Adipose tissue (tissue), 3 donors: Measurements from ENCODE around the gene IFT80. TPM values are rescaled to one million over a fixed set of nuclear protein-coding genes. Genes with fewer than 3 reads are reported as not detected.
"Not testable (repeated sequence)": the region's sequence is repeated elsewhere in the genome, so short reads cannot be mapped to it uniquely, and the experiment has no call there.

ENCODE experiments used
- H3K27ac ChIP-seq: one replicate; pipeline ENCODE4 v1.5.1; 2013; ENCODE audit warnings: low read depth, low read length
- WGBS, 3 donors: extraction: QIAGEN DNeasy Blood & Tissue Kit; methylation state at CpG; one replicate each; pipeline ENCODE4 v1.1.7; 2013; 5-methylcytosine and 5-hydroxymethylcytosine counted together
- polyA plus RNA-seq, 3 donors: library from polyadenylated mRNA; stranded (reverse); fragments of 200-250 nt; gene quantifications; one replicate each; pipeline ENCODE4 v1.2.3, GENCODE V29; 2013
- donor health status: healthy with polysubstance abuse.
- donor health status: Bipolar disorder and iron deficiency.
- donor health status: healthy.

IFT80 gene
- polyA plus RNA-seq, 3 donors: 6.4 to 13.8 (median 7.4) TPM

DNA sequence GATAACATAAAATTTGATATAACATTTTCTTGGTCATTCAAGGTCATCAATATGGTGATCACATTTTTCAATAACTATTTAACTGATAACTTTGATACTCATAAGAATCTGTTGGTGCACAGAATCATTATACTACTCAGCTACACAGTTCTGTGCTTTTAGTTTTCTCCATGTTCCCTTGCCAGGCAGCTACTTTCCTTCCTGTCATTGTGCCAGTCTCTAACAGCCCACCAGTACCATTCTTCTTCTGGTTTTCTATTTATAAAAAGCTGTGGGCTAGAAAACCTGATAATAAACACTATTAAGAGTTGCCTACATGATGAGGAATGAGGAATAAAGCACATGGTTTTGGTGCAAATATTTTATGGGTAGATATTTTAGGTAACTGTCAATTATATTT lies 96.2 kb downstream of the IFT80 start:
- no peak overlapping the region for H3K27ac ChIP-seq

GRCh38 chr3:160296591-160296990 lies 102.4 kb downstream of the IFT80 start:
- no peak overlapping the region for H3K27ac ChIP-seq

DNA sequence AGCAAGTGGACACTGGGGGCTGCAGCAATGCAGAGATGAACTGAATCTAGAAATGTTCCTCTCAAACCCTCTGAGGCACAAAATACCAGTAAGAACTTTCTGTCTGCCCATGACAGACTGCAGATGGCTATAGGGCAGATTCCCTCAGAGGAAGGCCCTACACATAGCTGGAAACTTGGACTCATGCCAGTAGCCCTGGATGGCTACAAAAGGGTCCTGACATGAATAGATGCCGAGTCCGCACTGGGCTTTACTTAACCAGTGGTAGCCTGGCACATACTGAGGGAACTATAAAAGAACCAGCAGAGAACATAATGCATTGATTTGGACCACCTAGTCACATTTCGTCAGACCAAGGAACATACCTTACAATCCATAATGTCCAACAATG lies 107.1 kb downstream of the IFT80 start:
- H3K27ac ChIP-seq: no peak overlapping the region
- 87 to 94% (median 91%) methylated on average over 3 of the region's 3 CpGs for WGBS, 3 donors

- 63 to 94% (median 87%) methylated on average over 5 of the region's 5 CpGs for WGBS, 3 donors
Measured at GRCh38 chr3:160291290-160291908, 107.6 kb downstream of the IFT80 start.

DNA sequence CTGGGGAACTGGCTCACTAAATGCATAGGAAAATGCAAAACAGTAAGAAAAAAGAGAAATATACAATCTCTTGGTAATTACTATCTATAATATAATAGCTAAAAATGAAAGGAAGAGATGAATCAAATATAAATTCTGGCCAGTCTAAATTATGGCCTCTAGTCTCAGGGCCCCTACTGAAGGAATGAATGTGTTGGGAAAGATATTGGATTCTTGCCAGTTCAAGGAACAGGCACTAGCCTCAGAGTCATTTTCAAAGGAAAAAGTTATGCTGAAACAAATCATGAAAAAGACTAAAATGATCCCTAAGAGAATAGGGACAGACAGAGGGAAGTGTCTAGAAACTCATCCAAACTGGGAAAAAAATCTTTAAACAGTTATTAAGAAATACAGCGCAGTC lies 111.4 kb downstream of the IFT80 start:
- WGBS, 3 donors: 62 to 91% (median 90%) methylated on average over 1 of the region's 1 CpG

More at GRCh38 chr3:160291290-160291908, 107.6 kb downstream of the IFT80 start:
- H3K27ac ChIP-seq: no peak overlapping the region

GRCh38 chr3:160286231-160286630 lies 112.8 kb downstream of the IFT80 start:
- WGBS, 3 donors: 46 to 70% (median 67%) methylated on average over 1 of the region's 1 CpG
- no peak overlapping the region for H3K27ac ChIP-seq

More for the DNA sequence above, 111.4 kb downstream of the IFT80 start:
- H3K27ac ChIP-seq: no peak overlapping the region

DNA sequence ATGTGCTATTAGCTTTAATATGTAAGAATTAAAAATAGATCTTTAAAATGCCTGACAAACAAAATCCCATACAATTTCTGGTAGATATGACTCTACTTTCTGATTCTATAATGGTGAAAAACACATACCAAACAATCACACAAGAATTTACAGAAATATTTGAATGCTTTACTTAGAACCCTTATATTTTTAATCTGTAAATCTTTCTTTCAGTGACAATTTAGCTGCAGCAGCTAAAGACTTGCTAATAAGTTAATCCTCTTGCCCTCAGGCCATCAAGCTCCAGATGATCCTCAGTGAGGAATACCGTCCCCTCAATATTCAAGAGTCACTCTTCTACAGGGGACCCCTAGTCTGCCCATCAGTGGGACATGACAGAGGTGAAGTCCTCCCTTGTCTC lies 118.2 kb downstream of the IFT80 start:
- H3K27ac ChIP-seq: no peak overlapping the region
- WGBS, 3 donors: 96 to 100% (median 97%) methylated on average over 1 of the region's 1 CpG

DNA sequence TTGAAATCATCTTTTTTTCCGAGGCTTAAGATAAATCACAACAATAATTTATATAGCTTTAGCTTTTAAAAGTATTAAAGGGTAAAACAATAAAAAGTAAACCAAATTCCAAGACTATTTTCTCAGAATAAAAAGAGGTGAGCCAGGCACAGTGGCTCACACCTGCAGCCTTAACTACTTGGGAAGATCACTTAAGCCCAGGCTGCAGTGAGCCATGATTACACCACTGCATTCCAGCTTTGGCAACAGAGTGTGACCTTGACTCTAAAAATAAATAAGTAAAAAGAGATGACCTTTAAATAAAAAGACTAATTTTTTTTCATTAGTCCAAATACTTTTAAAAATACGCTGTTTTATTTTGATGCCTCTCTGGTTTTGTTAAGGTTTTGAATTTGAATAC lies 119.4 kb downstream of the IFT80 start:
- WGBS, 3 donors: 65 to 100% (median 74%) methylated on average over 2 of the region's 2 CpGs
- H3K27ac ChIP-seq: no peak overlapping the region

- H3K27ac ChIP-seq: no peak overlapping the region
- WGBS, 3 donors: 96 to 98% (median 97%) methylated on average over 3 of the region's 3 CpGs
Measured at GRCh38 chr3:160278210-160278609, 120.8 kb downstream of the IFT80 start.

- WGBS, 3 donors: 71 to 99% (median 92%) methylated on average over 2 of the region's 2 CpGs
- H3K27ac ChIP-seq: no peak overlapping the region
Measured at GRCh38 chr3:160265088-160265487, 133.9 kb downstream of the IFT80 start.

DNA sequence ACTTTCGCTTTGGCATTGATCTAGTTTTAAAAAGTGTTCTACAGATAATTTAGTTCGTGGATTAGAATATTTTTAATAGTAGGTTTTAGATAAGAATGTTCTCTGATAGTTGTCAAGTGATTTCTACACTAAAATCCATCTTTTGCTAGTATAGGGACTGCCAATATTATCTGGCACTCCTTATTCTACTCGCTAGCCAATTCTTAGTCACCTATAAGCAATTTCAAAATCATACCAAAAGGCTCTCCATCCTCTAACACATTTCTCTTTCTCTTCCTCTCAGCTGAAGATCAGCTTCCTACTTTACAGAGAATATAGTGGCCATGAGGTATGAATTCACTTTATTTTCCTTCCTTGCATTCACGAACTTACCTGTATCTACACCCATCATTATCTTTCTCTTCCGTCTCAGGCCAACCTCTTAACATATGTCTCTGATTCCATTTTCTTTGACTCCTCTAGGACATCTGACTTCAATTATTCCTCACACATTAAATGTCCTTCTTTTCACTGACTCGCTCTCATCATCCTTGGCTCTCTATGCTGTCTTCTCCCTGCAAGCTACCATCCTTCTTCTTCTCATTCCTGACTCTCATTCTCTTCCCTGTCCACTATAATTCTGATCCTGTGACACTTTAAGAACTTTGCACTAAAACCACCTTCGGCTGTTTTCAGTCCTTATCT lies 138.3 kb downstream of the IFT80 start:
- H3K27ac ChIP-seq: no peak overlapping the region
- WGBS, 3 donors: 66 to 79% (median 67%) methylated on average over 7 of the region's 7 CpGs

DNA sequence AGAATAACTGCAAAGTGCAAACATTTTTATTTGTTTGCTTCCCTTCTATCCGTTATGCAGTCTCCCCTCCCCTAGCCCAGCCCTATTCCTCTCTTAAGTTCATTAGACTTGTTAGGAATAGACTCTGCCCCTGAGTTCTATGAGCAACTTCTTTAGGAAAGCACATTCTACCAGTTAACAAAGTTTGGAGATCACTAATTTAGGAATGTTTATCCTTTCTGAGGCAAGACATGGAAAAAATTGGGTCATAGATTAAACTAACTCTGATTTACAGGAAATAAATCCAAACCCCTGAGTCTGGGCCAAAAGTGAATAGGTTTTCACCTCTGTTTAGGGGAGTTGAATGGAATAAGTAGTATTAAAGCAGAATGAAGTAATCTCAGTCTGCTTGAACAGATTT lies 139.4 kb downstream of the IFT80 start:
- 74 to 95% (median 85%) methylated on average over 1 of the region's 1 CpG for WGBS, 3 donors
- H3K27ac ChIP-seq: no peak overlapping the region

DNA sequence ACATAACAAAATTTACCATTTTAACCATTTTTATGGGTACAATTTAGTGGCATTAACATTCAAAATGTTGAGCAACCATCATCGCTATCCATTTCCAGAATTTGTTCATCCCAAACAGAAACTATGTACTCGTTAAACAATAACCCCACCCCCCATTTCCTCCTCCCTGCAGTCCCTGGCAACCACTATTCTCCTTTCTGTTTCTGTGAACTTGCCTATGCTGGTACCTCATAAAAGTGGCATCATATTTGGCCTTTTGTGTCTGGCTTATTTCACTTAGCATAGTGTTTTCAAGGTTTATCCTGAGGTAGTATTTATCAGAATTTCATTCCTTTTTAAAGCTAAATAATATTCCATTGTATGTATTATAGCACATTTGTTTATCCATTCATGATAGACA lies 141.4 kb downstream of the IFT80 start:
- H3K27ac ChIP-seq: no peak overlapping the region

DNA sequence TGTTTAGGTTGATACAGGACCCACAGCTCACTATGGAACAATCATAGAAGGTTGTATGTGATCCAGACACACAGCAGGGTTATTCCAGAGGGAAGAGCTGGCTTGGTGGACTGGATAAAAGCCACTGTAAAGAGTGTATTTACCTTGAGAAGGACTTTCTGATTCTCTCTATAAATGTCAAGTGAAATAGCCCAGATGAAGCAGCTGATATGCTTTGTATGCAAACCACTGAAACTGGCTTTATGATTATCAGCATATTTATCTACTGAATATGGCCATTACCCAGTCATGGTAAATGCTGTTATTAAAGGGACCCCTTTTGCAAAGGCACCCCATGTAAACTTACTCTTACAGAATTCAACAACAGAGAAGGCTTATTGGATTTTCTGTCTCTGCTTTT lies 145.7 kb downstream of the IFT80 start:
- H3K27ac ChIP-seq: no peak overlapping the region

More for the DNA sequence above, 141.4 kb downstream of the IFT80 start:
- 53 to 82% (median 62%) methylated on average over 2 of the region's 2 CpGs for WGBS, 3 donors

DNA sequence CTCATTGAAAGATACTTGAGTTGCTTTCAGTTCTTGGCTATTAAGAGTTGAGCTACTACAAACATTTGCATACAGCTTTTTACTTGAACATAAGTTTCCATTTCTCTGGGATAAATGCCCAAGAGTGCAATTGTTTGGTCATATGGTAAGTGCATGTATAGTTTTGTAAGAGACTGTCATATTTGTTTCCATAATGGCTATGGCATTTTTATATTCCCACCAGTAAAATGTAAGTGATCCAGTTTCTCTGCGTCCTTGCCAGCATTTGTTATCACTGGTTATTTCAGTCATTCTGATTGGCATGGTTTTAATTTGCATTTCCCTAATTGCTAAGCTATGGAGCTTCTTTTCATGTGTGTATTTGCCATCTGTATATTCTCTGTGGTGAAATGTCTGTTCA lies 151.3 kb downstream of the IFT80 start:
- no peak overlapping the region for H3K27ac ChIP-seq
- 78 to 92% (median 92%) methylated on average over 1 of the region's 1 CpG for WGBS, 3 donors

DNA sequence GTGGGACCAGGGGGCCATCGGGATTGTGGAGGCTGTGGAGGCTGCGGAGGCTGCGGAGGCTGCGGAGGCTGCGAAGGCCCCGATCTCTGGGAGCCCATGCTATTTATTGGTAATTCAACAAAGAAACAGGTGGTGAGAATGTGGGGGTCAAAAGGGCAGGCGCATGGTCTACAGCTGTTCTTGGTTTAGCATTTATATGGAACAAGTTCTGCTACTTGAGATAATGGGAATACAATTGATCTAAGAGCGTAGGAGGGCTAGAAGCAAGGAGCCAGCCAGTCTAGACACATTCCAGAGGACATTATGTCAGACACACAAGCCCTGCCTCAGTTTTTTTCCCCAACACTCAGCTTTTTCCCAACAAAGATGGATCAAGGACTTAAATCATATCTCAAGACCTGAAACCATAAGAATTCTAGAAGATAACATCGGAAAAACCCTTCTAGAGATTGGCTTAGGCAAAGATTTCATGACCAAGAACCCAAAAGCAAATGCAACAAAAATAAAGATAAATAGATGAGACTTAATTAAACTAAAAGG lies 153.7 kb downstream of the IFT80 start:
- 88 to 96% (median 95%) methylated on average over 9 of the region's 9 CpGs for WGBS, 3 donors
- no peak overlapping the region for H3K27ac ChIP-seq

GRCh38 chr3:160240719-160241118 lies 158.3 kb downstream of the IFT80 start:
- not testable (repeated sequence) for H3K27ac ChIP-seq
- WGBS, 3 donors: 88 to 91% (median 91%) methylated on average over 6 of the region's 6 CpGs

DNA sequence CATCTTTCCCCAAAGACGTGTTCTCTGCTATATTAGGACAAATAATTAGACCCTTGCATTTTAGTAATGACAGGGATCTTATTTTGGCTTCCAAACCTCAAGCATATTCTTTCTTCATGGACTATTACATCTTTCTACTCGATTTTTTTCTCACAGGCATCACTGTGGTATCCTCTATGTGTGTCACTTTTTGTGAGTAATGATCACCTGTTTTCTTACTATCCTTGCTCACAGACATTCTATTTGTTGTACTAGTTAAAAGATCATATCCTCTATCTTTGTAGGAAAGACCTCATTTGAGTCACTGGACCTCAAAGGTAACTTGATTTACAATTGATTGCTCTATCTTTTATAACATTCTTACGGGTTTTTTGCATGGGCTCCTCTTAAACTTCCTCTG lies 167.0 kb downstream of the IFT80 start:
- WGBS, 3 donors: 71 to 82% (median 74%) methylated on average over 3 of the region's 3 CpGs

GRCh38 chr3:160227419-160227818 lies 171.6 kb downstream of the IFT80 start:
- H3K27ac ChIP-seq: no peak overlapping the region
- 47 to 76% (median 51%) methylated on average over 3 of the region's 3 CpGs for WGBS, 3 donors

More for the DNA sequence above, 167.0 kb downstream of the IFT80 start:
- H3K27ac ChIP-seq: no peak overlapping the region
